NCI-H1930 (cell line): ENCODE results near the gene FAM171A1.

Source experiments
- DNase-seq, 2 experiments: peaks; one replicate each; lab custom pipeline; 2025; lab: John Stamatoyannopoulos, UW

Gene FAM171A1

GRCh38 chr10:15373199-15373598, 2.1 kb upstream of the FAM171A1 start:
- no peak for DNase-seq

DNA sequence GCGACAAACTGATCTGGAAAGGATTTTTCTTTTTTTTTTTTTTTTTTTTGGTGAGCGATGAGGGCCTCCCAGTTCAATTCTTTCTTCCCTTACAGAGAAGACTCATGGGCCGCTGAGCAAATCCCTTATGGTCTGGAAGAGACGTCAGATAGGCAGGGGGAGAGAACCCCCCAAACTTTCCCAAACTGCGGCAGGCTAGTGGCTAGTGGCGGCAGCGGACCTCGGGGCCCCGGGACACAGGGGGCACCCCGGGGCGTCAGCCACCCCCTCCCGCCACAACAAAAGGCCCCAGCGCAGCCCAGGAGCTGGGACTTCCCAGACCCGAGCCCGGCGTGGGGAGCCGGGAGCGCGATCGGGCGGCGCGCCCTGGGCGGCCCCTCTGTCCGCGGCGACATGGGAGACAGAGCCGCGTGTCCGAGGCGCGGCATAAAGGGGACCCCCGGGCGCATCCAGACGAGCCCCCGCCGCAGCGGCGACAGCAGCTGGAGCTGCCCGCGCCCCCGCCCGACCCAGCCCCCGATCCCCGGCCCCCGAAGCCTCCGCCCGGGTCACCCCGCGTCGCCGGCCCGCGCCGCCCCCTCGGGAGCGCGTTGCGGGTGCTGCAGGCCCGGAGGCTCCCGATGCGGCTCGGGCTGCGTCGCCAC, 755 bp downstream of the FAM171A1 start:
- DNase-seq = no peak

DNA sequence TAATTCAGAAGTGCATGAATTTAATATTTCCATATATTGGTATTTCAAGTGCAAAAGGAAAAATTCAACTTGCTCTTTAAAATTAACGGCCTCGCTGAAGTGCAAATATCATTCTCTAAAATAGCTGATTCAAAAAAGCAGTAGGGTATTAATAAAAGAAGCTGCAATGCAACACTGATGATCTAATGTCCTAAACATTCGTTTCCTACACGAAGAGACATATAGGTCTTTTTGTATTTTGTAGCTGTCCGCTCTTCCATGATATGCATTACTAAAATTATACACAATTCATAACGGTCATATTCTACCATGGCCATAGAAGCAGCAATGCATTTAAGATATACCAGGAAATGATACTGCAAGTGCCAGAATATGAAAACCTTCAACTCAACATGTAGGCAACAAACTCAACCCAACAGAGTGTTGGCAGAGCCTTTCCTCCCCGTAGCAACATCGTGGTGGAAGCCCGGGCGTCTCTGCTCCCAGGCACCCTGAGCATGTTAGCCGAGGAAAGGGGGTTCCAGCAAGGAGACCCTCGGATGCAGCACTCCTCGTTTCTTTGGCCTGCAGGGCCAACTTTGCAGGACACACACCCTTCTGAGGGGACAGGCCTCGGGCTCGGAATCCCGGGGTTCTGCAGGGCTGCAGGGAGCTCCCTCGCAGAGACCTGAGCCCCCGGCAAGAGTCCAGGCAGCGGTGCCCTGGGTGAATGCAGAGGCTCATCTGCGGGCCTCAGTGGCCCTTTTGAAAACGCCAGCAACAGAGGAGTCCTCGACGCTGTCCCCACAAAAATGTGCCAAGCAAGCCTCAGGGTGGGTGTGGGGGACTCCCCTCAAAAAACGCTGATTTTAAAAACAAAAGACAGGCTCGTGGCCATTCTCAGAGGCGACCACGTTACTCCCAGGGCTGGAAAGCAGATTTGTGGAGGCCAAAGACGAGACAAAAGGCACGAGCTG, 1.6 kb downstream of the FAM171A1 start:
- no peak for DNase-seq

- no peak for DNase-seq
Observed at GRCh38 chr10:15368101-15368855, 2.8 kb downstream of the FAM171A1 start.

DNA sequence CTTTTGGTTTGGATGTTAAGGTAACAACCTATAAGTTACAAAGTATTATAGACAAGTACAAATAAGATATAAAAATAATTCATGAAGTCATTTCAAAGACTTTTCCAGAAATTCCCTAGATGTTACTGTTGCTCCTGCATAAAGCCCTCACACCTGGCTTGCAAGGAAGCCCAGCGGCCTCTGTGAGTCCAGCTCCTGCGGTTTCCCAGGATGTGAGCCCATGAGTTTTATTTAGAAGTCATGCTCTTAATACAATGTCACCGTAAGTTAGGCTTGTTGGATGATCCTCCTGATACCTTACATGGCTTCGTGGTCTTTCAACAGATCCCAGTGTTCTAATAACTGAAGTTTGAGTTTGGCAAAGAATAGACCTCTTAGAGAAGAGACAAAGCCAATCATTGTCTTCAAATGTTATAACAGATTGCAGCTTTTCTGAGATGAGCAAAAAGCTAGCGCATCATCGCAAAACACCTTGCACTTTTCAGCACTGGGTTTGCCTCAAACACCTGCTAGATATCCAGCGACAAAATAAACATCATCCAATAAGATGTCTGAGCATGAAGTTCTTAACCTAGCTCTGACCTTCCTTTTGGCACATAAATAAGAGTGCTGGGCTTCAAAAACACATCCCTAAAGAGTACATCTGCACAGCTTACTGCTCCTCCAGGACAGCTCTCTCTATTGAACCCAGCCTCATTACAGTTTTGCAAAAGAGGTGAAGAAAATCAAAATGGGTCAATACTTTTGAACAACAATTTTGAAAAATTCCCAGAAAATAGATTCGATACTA, 3.6 kb downstream of the FAM171A1 start:
- no peak for DNase-seq

GRCh38 chr10:15365692-15366091, 5.4 kb downstream of the FAM171A1 start:
- DNase-seq = no peak

GRCh38 chr10:15364001-15364400, 7.1 kb downstream of the FAM171A1 start:
- no peak for DNase-seq

- no peak for DNase-seq
Observed at GRCh38 chr10:15363031-15363430, 8.1 kb downstream of the FAM171A1 start.

DNA sequence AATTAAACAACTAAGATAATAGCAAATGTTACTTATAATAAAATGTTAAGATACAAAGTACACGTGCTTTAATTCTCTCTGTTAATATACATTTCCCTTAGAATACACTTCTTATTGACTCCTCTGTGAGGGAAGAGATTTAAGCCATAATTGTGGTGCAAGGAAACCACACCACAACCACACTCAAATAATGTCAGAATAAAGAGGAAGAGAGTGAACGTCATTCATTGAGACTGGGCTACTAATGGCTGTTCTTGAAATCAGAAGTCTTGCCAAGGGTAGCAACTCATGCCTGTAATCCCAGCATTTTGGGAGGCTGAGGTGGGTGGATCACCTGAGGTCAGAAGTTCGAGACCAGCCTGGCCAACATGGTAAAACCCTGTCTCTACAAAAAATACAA, 10.0 kb downstream of the FAM171A1 start:
- DNase-seq = no peak

DNA sequence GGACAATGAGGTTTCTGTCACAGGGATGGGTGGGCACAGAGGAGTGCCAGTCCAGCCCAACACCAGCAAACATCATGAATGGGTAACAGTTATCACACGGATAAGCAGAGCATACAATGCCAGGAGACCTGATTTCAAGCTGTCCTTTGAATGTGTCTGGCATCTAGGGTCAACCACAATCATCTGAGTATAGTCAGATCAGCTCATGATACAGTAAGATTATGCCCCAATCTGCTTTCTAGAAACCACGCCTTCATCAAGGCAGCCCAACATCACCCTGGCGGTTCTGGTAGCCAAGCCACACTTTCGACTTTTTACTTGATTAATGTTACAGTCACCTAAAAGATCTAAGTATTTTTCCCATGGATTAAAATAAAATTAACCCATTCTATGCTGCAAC, 10.5 kb downstream of the FAM171A1 start:
- no peak for DNase-seq

DNA sequence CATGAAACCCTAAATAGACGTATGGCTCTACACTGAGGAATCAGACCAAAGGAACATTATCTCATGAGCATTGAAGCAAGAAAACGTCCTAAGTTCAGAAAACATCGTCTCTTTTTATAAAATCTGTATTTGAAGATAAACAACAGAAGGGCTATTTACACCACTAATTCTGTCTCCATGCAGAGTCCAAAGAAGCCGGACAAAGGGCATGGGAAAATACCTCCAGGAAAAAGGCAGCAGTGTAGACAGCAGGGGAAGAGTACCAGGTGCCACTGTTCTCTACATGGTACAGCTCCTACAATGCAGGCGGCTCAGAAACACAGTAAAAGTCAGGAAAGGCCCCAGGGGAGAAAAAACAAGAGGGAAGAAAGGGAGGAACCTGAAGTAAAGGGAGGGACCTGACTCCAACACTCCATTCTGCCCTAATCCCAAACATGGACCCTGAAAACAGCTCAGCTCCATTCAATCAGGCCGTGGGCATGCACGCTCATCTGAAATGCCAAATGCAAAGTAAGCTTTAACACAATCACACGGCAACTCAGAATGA, 17.5 kb downstream of the FAM171A1 start:
- DNase-seq = no peak

DNA sequence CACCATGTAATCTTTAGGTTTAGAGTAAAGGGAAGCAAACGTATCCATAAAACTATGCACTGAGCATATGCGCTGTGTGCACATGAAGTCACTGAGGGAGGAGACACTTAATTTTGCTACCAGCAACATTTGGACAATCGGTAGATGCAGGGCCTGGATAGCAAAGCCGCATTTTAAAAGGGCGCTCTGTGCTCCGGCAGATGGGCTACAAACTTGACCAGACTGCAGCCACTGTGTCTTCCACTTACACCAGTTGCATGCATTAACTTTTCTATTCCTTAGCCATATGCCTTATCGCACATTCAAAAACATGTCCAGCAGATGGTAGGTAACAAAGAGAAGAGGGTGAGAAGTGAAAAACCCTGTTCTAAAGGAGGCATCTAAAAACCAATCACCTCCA, 18.3 kb downstream of the FAM171A1 start:
- DNase-seq = no peak

DNA sequence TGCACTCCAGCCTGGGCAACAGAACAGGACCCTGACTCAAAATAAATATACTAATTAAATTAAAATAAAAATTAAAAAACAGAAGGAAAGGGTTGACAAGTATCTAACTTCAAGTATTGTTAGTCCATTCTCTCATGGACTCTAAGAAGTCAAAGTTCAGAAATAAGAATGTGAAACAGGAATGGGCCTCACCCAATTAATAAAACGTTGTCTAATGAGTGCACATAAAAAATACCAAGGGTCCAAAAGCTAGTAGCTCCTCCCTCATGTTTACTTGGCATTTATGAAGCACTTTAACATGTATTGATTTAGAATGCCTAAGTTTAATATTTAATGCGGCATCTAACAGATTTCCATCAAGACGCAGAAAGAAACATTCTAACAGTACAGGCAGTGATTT, 18.9 kb downstream of the FAM171A1 start:
- DNase-seq = no peak

GRCh38 chr10:15351099-15351820, 19.8 kb downstream of the FAM171A1 start:
- no peak for DNase-seq

DNA sequence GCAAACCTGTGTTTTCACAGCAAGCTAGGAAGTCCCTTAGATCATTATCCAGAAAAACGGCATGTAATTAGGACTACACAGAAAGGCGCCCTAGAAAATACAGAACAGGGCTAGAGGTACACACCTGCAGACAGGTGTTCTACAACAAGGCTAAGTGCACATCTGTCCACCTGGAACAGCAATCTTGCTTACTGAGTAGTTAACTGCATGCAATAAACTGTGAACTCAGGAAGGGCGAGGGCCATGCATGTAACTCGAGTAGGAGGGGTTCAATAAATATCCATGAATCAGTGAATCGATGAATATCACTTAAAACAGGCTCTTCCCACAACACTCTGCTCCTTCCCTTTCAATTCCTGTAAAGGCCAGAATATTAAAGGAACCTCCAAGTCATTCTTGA, 22.0 kb downstream of the FAM171A1 start:
- no peak for DNase-seq

DNA sequence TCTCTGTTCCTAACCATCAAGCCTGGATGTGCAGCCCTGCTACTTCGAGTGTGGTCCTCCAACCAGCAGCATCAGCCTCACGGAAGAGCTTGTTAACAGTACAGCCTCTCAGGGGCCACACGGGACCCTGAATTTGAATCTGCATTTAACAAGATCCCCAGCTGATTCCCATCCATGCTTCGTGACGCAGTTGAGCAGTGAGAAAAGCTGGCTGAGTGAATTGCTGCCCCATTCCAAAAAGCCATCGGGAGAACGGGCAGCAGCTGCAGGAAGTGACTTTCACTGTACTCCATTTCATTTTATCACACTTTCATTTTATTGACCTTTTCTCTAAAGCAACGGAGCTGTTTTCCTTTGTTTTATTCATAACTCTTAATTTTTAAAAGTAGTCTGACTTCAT, 22.5 kb downstream of the FAM171A1 start:
- no peak for DNase-seq

DNA sequence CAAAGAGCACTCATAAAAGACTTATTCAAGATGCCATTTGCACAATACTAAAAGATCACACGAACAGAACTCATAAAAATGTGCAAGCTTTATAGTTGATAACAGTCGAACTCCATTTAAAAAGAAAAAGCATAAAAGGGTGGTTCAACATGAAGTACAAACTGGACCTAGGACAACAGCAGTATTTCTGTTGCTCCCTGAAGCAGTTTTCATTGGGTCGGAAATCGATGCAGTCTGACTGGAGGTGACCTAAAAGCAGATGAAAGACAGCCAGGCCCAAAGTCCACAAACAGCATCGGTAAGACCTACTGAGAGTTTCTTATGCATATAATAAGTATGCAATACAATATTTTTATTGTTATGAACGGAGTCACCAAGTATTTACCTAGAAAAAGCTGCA, 23.9 kb downstream of the FAM171A1 start:
- DNase-seq = no peak

GRCh38 chr10:15346440-15347141, 24.5 kb downstream of the FAM171A1 start:
- no peak for DNase-seq

DNA sequence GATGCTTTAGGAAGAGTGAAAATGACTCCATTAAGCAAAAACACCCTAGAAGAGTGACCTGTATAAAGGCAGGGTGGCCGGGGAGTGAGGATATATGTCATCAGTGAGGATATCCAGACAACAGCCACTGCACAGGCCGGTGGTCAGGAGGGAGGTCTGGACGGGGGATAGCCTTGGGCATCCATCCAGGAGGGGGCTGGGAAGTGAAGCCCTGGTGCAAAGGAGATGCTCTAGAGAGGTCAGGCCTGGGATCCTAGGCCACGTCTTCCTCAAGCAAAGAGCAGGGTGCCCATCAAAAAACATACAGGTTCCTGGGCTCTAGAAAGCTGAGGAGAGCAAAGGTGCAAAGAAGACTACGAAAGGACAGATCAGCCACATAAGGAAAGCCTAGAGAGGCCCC, 25.6 kb downstream of the FAM171A1 start:
- DNase-seq = no peak

GRCh38 chr10:15344876-15345285, 26.2 kb downstream of the FAM171A1 start:
- DNase-seq = peak; percentile 2 to 28
